K562 (cell line): ENCODE measurements around the gene MYCBP. TPM values are rescaled to one million over a fixed set of nuclear protein-coding genes. Genes with fewer than 3 reads are reported as not detected.

Source experiments
- ATAC-seq: fragments of 200-7000 bp; cut with Tn5 transposase; 3 replicates; pipeline ENCODE4 v1.9.1; 2020; ENCODE audit warnings: moderate library complexity
- BruUV-seq: library from RNA; stranded (reverse); fragments of 400-500 nt; replicated peaks from 2 replicates; lab custom pipeline; 2021; lab: Mats Ljungman, UMichigan
- CTCF ChIA-PET: fragments of 300-600 bp; formaldehyde crosslinking; extraction: SDS; loops from one replicate; lab custom pipeline; 2021; ENCODE audit warnings: low intra/inter-chr PET ratio; lab: Yijun Ruan, JAX
- POLR2A ChIA-PET: fragments of 300-600, 350-650 bp; sonication (Branson Sonifier 250); formaldehyde crosslinking; extraction: SDS; loops from one replicate; lab custom pipeline; 2021; ENCODE audit warnings: antibody characterized with exemption, inconsistent platforms; lab: Yijun Ruan, JAX
- DNase-seq, 4 experiments: peaks; one replicate each; pipeline versions ENCODE4 v3.0.0 to v3.0.0-alpha.2; 2011 to 2018; ENCODE audit warnings: low spot score in 3 of 4, mixed read lengths in 3 of 4; ENCODE audit errors: extremely low read depth in 1 of 4
- FAIRE-seq: peaks from 2 replicates; lab custom pipeline; 2011; peaks lifted over from hg19 to GRCh38; lab: Jason Lieb, UNC
- H2AFZ ChIP-seq: 2 replicates; pipeline ENCODE4 v1.6.0; 2011; ENCODE audit warnings: low read depth, low read length, control low read depth, inconsistent platforms
- H3K27ac ChIP-seq: fragments of 200-600 bp; 3 replicates; pipeline ENCODE4 v1.8.0; 2011; ENCODE audit warnings: low read depth, mild to moderate bottlenecking, control low read depth, inconsistent platforms, low read length, moderate library complexity, mixed read lengths; ENCODE audit errors: extremely low read depth
- H3K27me3 ChIP-seq, 2 experiments: fragments of 300-600 bp in 1 of 2; 2 replicates in 1 of 2; 3 replicates in 1 of 2; pipeline versions ENCODE4 v1.6.0 to v1.8.0; 2011; ENCODE audit warnings: inconsistent platforms in 2 of 2, low read length in 2 of 2, mild to moderate bottlenecking in 1 of 2, mixed read lengths in 1 of 2, moderate library complexity in 1 of 2; ENCODE audit not compliant: control insufficient read depth in 2 of 2, insufficient read depth in 2 of 2
- H3K36me3 ChIP-seq: fragments of 300-600 bp; 3 replicates; pipeline ENCODE4 v1.8.0; 2011; ENCODE audit warnings: mild to moderate bottlenecking, low read length, inconsistent platforms; ENCODE audit not compliant: control insufficient read depth, insufficient read depth
- H3K4me1 ChIP-seq, 2 experiments: fragments of 200-600 bp in 1 of 2; replicated peaks in 1 of 2; 2 replicates in 1 of 2; 3 replicates in 1 of 2; pipeline versions ENCODE4 v1.5.1 to v1.8.0; 2011; ENCODE audit warnings: inconsistent platforms in 2 of 2, low read length in 2 of 2, mild to moderate bottlenecking in 1 of 2, mixed read lengths in 1 of 2, moderate library complexity in 1 of 2; ENCODE audit not compliant: control insufficient read depth in 2 of 2, insufficient read depth in 2 of 2
- H3K4me2 ChIP-seq: 2 replicates; pipeline ENCODE4 v1.6.1; 2011; ENCODE audit warnings: low read length, control low read depth, inconsistent platforms, mixed read lengths; ENCODE audit not compliant: insufficient read depth
- H3K4me3 ChIP-seq: fragments of 200-600 bp; sonication (generic), shearing (Covaris generic); 2 replicates; pipeline ENCODE4 v1.5.1; 2016; ENCODE audit warnings: control low read depth, inconsistent platforms
- H3K79me2 ChIP-seq: fragments of 200-600 bp; 3 replicates; pipeline ENCODE4 v1.8.0; 2011; ENCODE audit warnings: low read length, inconsistent platforms; ENCODE audit not compliant: control insufficient read depth, insufficient read depth
- H3K9ac ChIP-seq, 2 experiments: 2 replicates each; pipeline versions ENCODE4 v1.6.0 to v1.6.1; 2011; ENCODE audit warnings: low read depth in 2 of 2, low read length in 2 of 2, control low read depth in 1 of 2, inconsistent platforms in 1 of 2, mild to moderate bottlenecking in 1 of 2, mixed read lengths in 1 of 2; ENCODE audit not compliant: insufficient read depth in 1 of 2
- H3K9me1 ChIP-seq: one replicate; pipeline ENCODE4 v1.6.0; 2011; ENCODE audit warnings: inconsistent platforms, mild to moderate bottlenecking, low read length, moderate library complexity; ENCODE audit not compliant: control insufficient read depth, insufficient read depth
- H3K9me3 ChIP-seq: replicated peaks from 2 replicates; pipeline ENCODE4 v1.5.1; 2011; ENCODE audit warnings: low read depth, low read length, inconsistent platforms; ENCODE audit not compliant: control insufficient read depth, insufficient read depth
- H4K20me1 ChIP-seq: replicated peaks from 2 replicates; pipeline ENCODE4 v1.6.1; 2011; ENCODE audit warnings: low read length, inconsistent platforms, mixed read lengths; ENCODE audit not compliant: control insufficient read depth, insufficient read depth
- E2F6 ChIP-seq, 2 experiments: IDR thresholded peaks; 2 replicates each; pipeline ENCODE4 v1.6.1; 2011; ENCODE audit warnings: borderline replicate concordance in 1 of 2, control low read depth in 1 of 2, low read depth in 1 of 2, low read length in 1 of 2, mild to moderate bottlenecking in 1 of 2, mixed read lengths in 1 of 2, moderate library complexity in 1 of 2; ENCODE audit not compliant: insufficient read depth in 1 of 2, insufficient read length in 1 of 2, poor library complexity in 1 of 2, severe bottlenecking in 1 of 2; ENCODE audit errors: extremely low read depth in 1 of 2
- ELK1 ChIP-seq: sonication (generic); formaldehyde crosslinking; IDR thresholded peaks from 2 replicates; pipeline ENCODE4 v1.8.1; 2022; ENCODE audit warnings: missing genetic modification reagents
- ETV1 ChIP-seq: fragments of 450-650 bp; conservative IDR thresholded peaks from 2 replicates; pipeline ENCODE4 v1.6.1; 2016; ENCODE audit warnings: missing genetic modification characterization, control low read depth, low read depth, missing compliant biosample characterization
- FOXP4 ChIP-seq: sonication (generic); formaldehyde crosslinking; IDR thresholded peaks from 2 replicates; pipeline ENCODE4 v1.8.0; 2022; ENCODE audit warnings: mild to moderate bottlenecking, missing genetic modification reagents, borderline replicate concordance
- HCFC1 ChIP-seq: IDR thresholded peaks from 2 replicates; pipeline ENCODE4 v1.6.1; 2012; ENCODE audit warnings: low read depth, low read length, improper control_type of control experiment
- MAFG ChIP-seq: fragments of 450-650 bp; conservative IDR thresholded peaks from 2 replicates; pipeline ENCODE4 v1.6.1; 2016; ENCODE audit warnings: missing genetic modification characterization, missing compliant biosample characterization
- MTA1 ChIP-seq: fragments of 450-650 bp; IDR thresholded peaks from 2 replicates; pipeline ENCODE4 v1.6.1; 2017; ENCODE audit warnings: borderline replicate concordance
- NFATC3 ChIP-seq: fragments of 450-650 bp; IDR thresholded peaks from 2 replicates; pipeline ENCODE4 v1.6.1; 2017; ENCODE audit warnings: mild to moderate bottlenecking
- SPI1 ChIP-seq: IDR thresholded peaks from 2 replicates; pipeline ENCODE4 v1.6.1; 2011; ENCODE audit warnings: low read depth, low read length, control low read depth, borderline replicate concordance
- SRSF1 ChIP-seq: fragments of 200-400 bp; formaldehyde crosslinking; IDR thresholded peaks from 2 replicates; pipeline ENCODE4 v1.6.1; 2017; ENCODE audit warnings: mild to moderate bottlenecking, low read depth, low read length, moderate library complexity
- TFAM ChIP-seq: fragments of 250-450 bp; sonication (Bioruptor Pico); conservative IDR thresholded peaks from 2 replicates; pipeline ENCODE4 v1.5.0; 2021; ENCODE audit warnings: mild to moderate bottlenecking, moderate library complexity
- ZBTB12 ChIP-seq: fragments of 250-450 bp; sonication (Bioruptor Pico); IDR thresholded peaks from 2 replicates; pipeline ENCODE4 v1.4.0; 2020
- ZNF57 ChIP-seq: fragments of 450-650 bp; formaldehyde crosslinking; IDR thresholded peaks from 2 replicates; pipeline ENCODE4 v1.4.0; 2020; ENCODE audit warnings: mild to moderate bottlenecking, moderate library complexity
- WGBS: fragments of 100-300 bp; shearing (Covaris generic); methylation state at CpG from one replicate; pipeline ENCODE4 v1.1.6; 2016; ENCODE audit warnings: low coverage, mixed read lengths; ENCODE audit not compliant: insufficient coverage; ENCODE audit errors: missing lambda C conversion rate; 5-methylcytosine and 5-hydroxymethylcytosine counted together
- in situ Hi-C: fragments of 300-500 bp; cut with MboI; formaldehyde crosslinking; loops from 4 replicates; pipeline ENCODE4 v1.15.0; 2018; ENCODE audit warnings: inconsistent platforms, mixed read lengths
- intact Hi-C: fragments of 100-400 bp; cut with micrococcal nuclease; formaldehyde crosslinking; loops from 2 replicates; pipeline ENCODE4 v1.14.2; 2022
- polyA plus RNA-seq, 8 experiments: library from polyadenylated mRNA; depleted of rRNA in 4 of 8; stranded (reverse) in 5 of 8; unstranded in 3 of 8; fragments of >200 nt; fragmentation: Nextera tagmentation in 2 of 8; fragmentation: Illumina TruSeq in 1 of 8; extraction: Ambion mirVana in 2 of 8; extraction: Trizol in 1 of 8; gene quantifications; 2 replicates each; pipeline versions ENCODE4 v1.2.1 to v1.2.3, GENCODE V29; 2011 to 2014; ENCODE audit warnings: inconsistent platforms in 1 of 8, missing spikeins in 1 of 8
- total RNA-seq, 7 experiments: library from RNA; depleted of rRNA in 6 of 7; stranded (reverse); fragments of >200 nt in 6 of 7; fragmentation: Illumina TruSeq in 2 of 7; extraction: Trizol in 2 of 7; gene quantifications; 2 replicates each; pipeline versions ENCODE4 v1.2.1 to v1.2.3, GENCODE V29; 2011 to 2021; ENCODE audit warnings: low replicate concordance in 1 of 7

Gene MYCBP
- total and polyA plus RNA-seq, 9 of the 15 experiments (the other 6 are each of a cell fraction or from before 2014, with no cell fraction given), result 32.3 to 253 (median 72.9) TPM

- H3K4me2 ChIP-seq, result no peak overlapping the region
- no peak overlapping the region for H3K27ac ChIP-seq
- DNase-seq (no peak), ATAC-seq (no peak), FAIRE-seq (no peak)
- POLR2A ChIA-PET, result no interaction called here
- H3K9me1 ChIP-seq, result no peaks in the 10 kb centered on the region
- no peak overlapping the region for H2AFZ ChIP-seq
- no peaks in the 10 kb centered on the region for H3K9me3 ChIP-seq
- H3K27me3 ChIP-seq, result peaks cover 8 to 9% of the 10 kb centered on the region in 2 experiments; a peak in 2 of 5 replicates
- no TSS peak for BruUV-seq
- H3K4me1 ChIP-seq, result peaks cover 0 to 9% of the 10 kb centered on the region in 2 experiments; a peak in 2 of 5 replicates
- in situ Hi-C loops (no loop called here), intact Hi-C loops (no loop called here)
- no peak overlapping the region for H3K4me3 ChIP-seq
- H3K9ac ChIP-seq, result no peak overlapping the region
- 16% methylated on average over 1 of the region's 1 CpG for WGBS
- no peaks in the 10 kb centered on the region for H3K36me3 ChIP-seq
- CTCF ChIA-PET, result no interaction called here
- H4K20me1 ChIP-seq, result no peaks in the 10 kb centered on the region
- H3K79me2 ChIP-seq, result no peaks in the 10 kb centered on the region
- TF ChIP-seq SPI1, result no peak
- no peak for TF ChIP-seq SRSF1
- TF ChIP-seq HCFC1, result no peak
- no peak for TF ChIP-seq ETV1 (tag)
- TF ChIP-seq E2F6 (IDR thresholded peaks at IDR 0.05; ENCODE audit: borderline replicate concordance in 1 of 2, extremely low read depth in 1 of 2, insufficient read depth in 1 of 2, insufficient read length in 1 of 2, low read depth in 1 of 2, low read length in 1 of 2, poor library complexity in 1 of 2, severe bottlenecking in 1 of 2), result no peak
- no peak for TF ChIP-seq ZNF57 (CRISPR knock-in tag)
- no peak for TF ChIP-seq NFATC3
- TF ChIP-seq ZBTB12, result no peak
- no peak for TF ChIP-seq TFAM
- TF ChIP-seq FOXP4 (CRISPR knock-in tag), result no peak
- TF ChIP-seq ELK1 (CRISPR knock-in tag), result no peak
- no peak for TF ChIP-seq MAFG (tag)
- no peak for TF ChIP-seq MTA1
These were observed 43.8 kb downstream of the MYCBP start for GRCh38 chr1:38829368-38829767.
